ENCODE data around the gene ALK. TPM values are rescaled to one million over a fixed set of nuclear protein-coding genes. Genes with fewer than 3 reads are reported as not detected.

Gene ALK
- total and polyA plus RNA-seq, 3 experiments from 2014 or later: not detected

GRCh38 chr2:29655391-29656086 lies 265.8 kb downstream of the ALK start:
- Mint-ChIP-seq H3K9me3 (peaks cover 0 to 4% (median 0%) of the 10 kb centered on the region in 5 donors), H3K27ac (no peak overlapping the region), H3K4me1 (no peaks in the 10 kb centered on the region), H3K4me3 (no peak overlapping the region), H3K36me3 (no peaks in the 10 kb centered on the region), H3K27me3 (peaks cover 12 to 36% of the 10 kb centered on the region in 2 donors)
- Histone ChIP-seq H3K4me3 (ENCODE audit: low read length) (no peak overlapping the region), H3K36me3 (ENCODE audit: insufficient read depth, low read length) (no peaks in the 10 kb centered on the region), H3K9me3 (ENCODE audit: low read length) (no peaks in the 10 kb centered on the region), H3K4me1 (ENCODE audit: insufficient read depth, low read length) (no peaks in the 10 kb centered on the region), H3K27ac (ENCODE audit: low read depth, low read length) (no peak overlapping the region), H3K27me3 (ENCODE audit: insufficient read depth, low read length, poor library complexity, severe bottlenecking) (peaks cover 4% of the 10 kb centered on the region)
- ChIA-PET CTCF (no interaction called here), POLR2A (no interaction called here)
- DNase-seq: no peak

GRCh38 chr2:29650631-29651097 lies 270.7 kb downstream of the ALK start:
- H3K4me3 ChIP-seq (ENCODE audit: low read length): no peak overlapping the region
- POLR2A ChIA-PET: no interaction called here
- CTCF ChIA-PET: no interaction called here

GRCh38 chr2:29644949-29645348 lies 276.4 kb downstream of the ALK start:
- no peak overlapping the region for H3K27ac Mint-ChIP-seq
- no peak for DNase-seq
- H3K36me3 Mint-ChIP-seq: no peaks in the 10 kb centered on the region
- Histone ChIP-seq H3K27me3 (ENCODE audit: insufficient read depth, low read length, poor library complexity, severe bottlenecking) (no peaks in the 10 kb centered on the region), H3K36me3 (ENCODE audit: insufficient read depth, low read length) (no peaks in the 10 kb centered on the region), H3K4me3 (ENCODE audit: low read length) (no peak overlapping the region), H3K9me3 (ENCODE audit: low read length) (no peaks in the 10 kb centered on the region), H3K27ac (ENCODE audit: low read depth, low read length) (no peak overlapping the region), H3K4me1 (ENCODE audit: insufficient read depth, low read length) (no peaks in the 10 kb centered on the region)
- H3K4me3 Mint-ChIP-seq: no peak overlapping the region
- peaks cover 3 to 21% (median 9%) of the 10 kb centered on the region in 5 donors for H3K9me3 Mint-ChIP-seq
- POLR2A ChIA-PET: no interaction called here
- H3K4me1 Mint-ChIP-seq: no peaks in the 10 kb centered on the region
- CTCF ChIA-PET: no interaction called here
- H3K27me3 Mint-ChIP-seq: peaks cover 2 to 15% of the 10 kb centered on the region in 2 donors

More at GRCh38 chr2:29650631-29651097, 270.7 kb downstream of the ALK start:
- H3K4me1 Mint-ChIP-seq: no peaks in the 10 kb centered on the region
- peaks cover 3 to 29% of the 10 kb centered on the region in 2 donors for H3K27me3 Mint-ChIP-seq
- H3K27ac ChIP-seq (ENCODE audit: low read depth, low read length): no peak overlapping the region
- DNase-seq: no peak
- no peaks in the 10 kb centered on the region for H3K4me1 ChIP-seq (ENCODE audit: insufficient read depth, low read length)
- peaks cover 7 to 21% (median 10%) of the 10 kb centered on the region in 5 donors for H3K9me3 Mint-ChIP-seq
- H3K9me3 ChIP-seq (ENCODE audit: low read length): no peaks in the 10 kb centered on the region
- no peak overlapping the region for H3K27ac Mint-ChIP-seq
- no peaks in the 10 kb centered on the region for H3K36me3 ChIP-seq (ENCODE audit: insufficient read depth, low read length)
- no peak overlapping the region for H3K4me3 Mint-ChIP-seq
- H3K27me3 ChIP-seq (ENCODE audit: insufficient read depth, low read length, poor library complexity, severe bottlenecking): peaks cover 3% of the 10 kb centered on the region
- no peaks in the 10 kb centered on the region for H3K36me3 Mint-ChIP-seq

- no peaks in the 10 kb centered on the region for H3K9me3 ChIP-seq (ENCODE audit: low read length)
Measured at GRCh38 chr2:29643196-29643595, 278.2 kb downstream of the ALK start.

GRCh38 chr2:29640360-29640759 lies 281.0 kb downstream of the ALK start:
- Mint-ChIP-seq H3K9me3 (no peaks in the 10 kb centered on the region), H3K4me1 (no peaks in the 10 kb centered on the region), H3K27me3 (peaks cover 2 to 18% of the 10 kb centered on the region in 2 donors), H3K27ac (no peak overlapping the region), H3K4me3 (no peak overlapping the region), H3K36me3 (no peaks in the 10 kb centered on the region)
- no peak for DNase-seq
- H3K4me3 ChIP-seq (ENCODE audit: low read length): no peak overlapping the region
- no peak overlapping the region for H3K27ac ChIP-seq (ENCODE audit: low read depth, low read length)
- POLR2A ChIA-PET: no interaction called here
- CTCF ChIA-PET: no interaction called here
- H3K9me3 ChIP-seq (ENCODE audit: low read length): no peaks in the 10 kb centered on the region
- no peaks in the 10 kb centered on the region for H3K36me3 ChIP-seq (ENCODE audit: insufficient read depth, low read length)
- H3K4me1 ChIP-seq (ENCODE audit: insufficient read depth, low read length): no peaks in the 10 kb centered on the region
- H3K27me3 ChIP-seq (ENCODE audit: insufficient read depth, low read length, poor library complexity, severe bottlenecking): no peaks in the 10 kb centered on the region

More at GRCh38 chr2:29643196-29643595, 278.2 kb downstream of the ALK start:
- POLR2A ChIA-PET: no interaction called here
- no peaks in the 10 kb centered on the region for H3K36me3 ChIP-seq (ENCODE audit: insufficient read depth, low read length)
- no peaks in the 10 kb centered on the region for H3K4me1 ChIP-seq (ENCODE audit: insufficient read depth, low read length)
- H3K4me3 ChIP-seq (ENCODE audit: low read length): no peak overlapping the region
- no peaks in the 10 kb centered on the region for H3K4me1 Mint-ChIP-seq
- H3K27me3 ChIP-seq (ENCODE audit: insufficient read depth, low read length, poor library complexity, severe bottlenecking): no peaks in the 10 kb centered on the region
- H3K27me3 Mint-ChIP-seq: peaks cover 2 to 17% of the 10 kb centered on the region in 2 donors
- no peaks in the 10 kb centered on the region for H3K36me3 Mint-ChIP-seq
- H3K27ac ChIP-seq (ENCODE audit: low read depth, low read length): no peak overlapping the region
- H3K4me3 Mint-ChIP-seq: no peak overlapping the region
- H3K27ac Mint-ChIP-seq: no peak overlapping the region
- DNase-seq: no peak
- peaks cover 0 to 5% (median 2%) of the 10 kb centered on the region in 5 donors for H3K9me3 Mint-ChIP-seq
- CTCF ChIA-PET: no interaction called here

- DNase-seq: no peak
- Mint-ChIP-seq H3K4me1 (no peaks in the 10 kb centered on the region), H3K27ac (no peak overlapping the region), H3K4me3 (no peak overlapping the region), H3K9me3 (no peaks in the 10 kb centered on the region), H3K27me3 (peaks cover 2 to 24% of the 10 kb centered on the region in 2 donors), H3K36me3 (no peaks in the 10 kb centered on the region)
- Histone ChIP-seq H3K9me3 (ENCODE audit: low read length) (no peaks in the 10 kb centered on the region), H3K4me1 (ENCODE audit: insufficient read depth, low read length) (no peaks in the 10 kb centered on the region), H3K27ac (ENCODE audit: low read depth, low read length) (no peak overlapping the region), H3K4me3 (ENCODE audit: low read length) (no peak overlapping the region), H3K36me3 (ENCODE audit: insufficient read depth, low read length) (no peaks in the 10 kb centered on the region), H3K27me3 (ENCODE audit: insufficient read depth, low read length, poor library complexity, severe bottlenecking) (no peaks in the 10 kb centered on the region)
- ChIA-PET POLR2A (no interaction called here), CTCF (no interaction called here)
Measured at GRCh38 chr2:29638641-29639040, 282.7 kb downstream of the ALK start.

GRCh38 chr2:29634916-29635315 lies 286.5 kb downstream of the ALK start:
- no peak for DNase-seq
- no peaks in the 10 kb centered on the region for H3K9me3 Mint-ChIP-seq
- H3K9me3 ChIP-seq (ENCODE audit: low read length): no peaks in the 10 kb centered on the region
- H3K36me3 ChIP-seq (ENCODE audit: insufficient read depth, low read length): no peaks in the 10 kb centered on the region
- H3K4me1 ChIP-seq (ENCODE audit: insufficient read depth, low read length): no peaks in the 10 kb centered on the region
- H3K27me3 ChIP-seq (ENCODE audit: insufficient read depth, low read length, poor library complexity, severe bottlenecking): no peaks in the 10 kb centered on the region
- no peak overlapping the region for H3K27ac Mint-ChIP-seq
- no peak overlapping the region for H3K4me3 ChIP-seq (ENCODE audit: low read length)
- CTCF ChIA-PET: no interaction called here
- H3K4me3 Mint-ChIP-seq: no peak overlapping the region
- no peaks in the 10 kb centered on the region for H3K36me3 Mint-ChIP-seq
- no peak overlapping the region for H3K27ac ChIP-seq (ENCODE audit: low read depth, low read length)
- peaks cover 2 to 46% of the 10 kb centered on the region in 2 donors for H3K27me3 Mint-ChIP-seq
- no peaks in the 10 kb centered on the region for H3K4me1 Mint-ChIP-seq
- POLR2A ChIA-PET: no interaction called here

GRCh38 chr2:29632018-29632417 lies 289.4 kb downstream of the ALK start:
- Mint-ChIP-seq H3K4me3 (no peak overlapping the region), H3K4me1 (no peaks in the 10 kb centered on the region), H3K36me3 (no peaks in the 10 kb centered on the region), H3K27me3 (peaks cover 5 to 48% of the 10 kb centered on the region in 2 donors), H3K9me3 (no peaks in the 10 kb centered on the region), H3K27ac (no peak overlapping the region)
- Histone ChIP-seq H3K4me1 (ENCODE audit: insufficient read depth, low read length) (no peaks in the 10 kb centered on the region), H3K36me3 (ENCODE audit: insufficient read depth, low read length) (no peaks in the 10 kb centered on the region), H3K27ac (ENCODE audit: low read depth, low read length) (no peak overlapping the region), H3K27me3 (ENCODE audit: insufficient read depth, low read length, poor library complexity, severe bottlenecking) (no peaks in the 10 kb centered on the region), H3K9me3 (ENCODE audit: low read length) (no peaks in the 10 kb centered on the region), H3K4me3 (ENCODE audit: low read length) (no peak overlapping the region)
- POLR2A ChIA-PET: no interaction called here
- CTCF ChIA-PET: no interaction called here
- DNase-seq: no peak
